ENCODE results near the gene UBR3.

DNA sequence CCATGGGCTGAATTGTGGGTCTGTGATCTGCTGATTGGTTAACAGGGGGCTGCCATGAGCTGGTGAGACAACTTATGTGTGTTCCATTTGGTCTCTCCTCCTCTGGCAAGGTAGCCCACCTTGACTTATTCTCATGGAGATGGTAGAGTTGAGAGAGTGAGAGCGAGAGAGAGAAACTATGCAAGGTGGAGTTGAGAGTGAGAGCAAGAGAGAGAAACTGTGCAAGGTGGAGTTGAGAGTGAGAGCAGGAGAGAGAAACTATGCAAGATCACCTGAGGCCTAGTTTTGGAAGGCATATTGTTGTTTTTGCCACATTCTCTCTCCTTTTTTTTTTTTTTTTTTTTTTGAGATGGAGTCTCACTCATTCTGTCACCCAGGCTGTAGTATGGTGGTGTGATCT, 155.7 kb downstream of the UBR3 start:
- TF ChIP-seq, protein P1, sequence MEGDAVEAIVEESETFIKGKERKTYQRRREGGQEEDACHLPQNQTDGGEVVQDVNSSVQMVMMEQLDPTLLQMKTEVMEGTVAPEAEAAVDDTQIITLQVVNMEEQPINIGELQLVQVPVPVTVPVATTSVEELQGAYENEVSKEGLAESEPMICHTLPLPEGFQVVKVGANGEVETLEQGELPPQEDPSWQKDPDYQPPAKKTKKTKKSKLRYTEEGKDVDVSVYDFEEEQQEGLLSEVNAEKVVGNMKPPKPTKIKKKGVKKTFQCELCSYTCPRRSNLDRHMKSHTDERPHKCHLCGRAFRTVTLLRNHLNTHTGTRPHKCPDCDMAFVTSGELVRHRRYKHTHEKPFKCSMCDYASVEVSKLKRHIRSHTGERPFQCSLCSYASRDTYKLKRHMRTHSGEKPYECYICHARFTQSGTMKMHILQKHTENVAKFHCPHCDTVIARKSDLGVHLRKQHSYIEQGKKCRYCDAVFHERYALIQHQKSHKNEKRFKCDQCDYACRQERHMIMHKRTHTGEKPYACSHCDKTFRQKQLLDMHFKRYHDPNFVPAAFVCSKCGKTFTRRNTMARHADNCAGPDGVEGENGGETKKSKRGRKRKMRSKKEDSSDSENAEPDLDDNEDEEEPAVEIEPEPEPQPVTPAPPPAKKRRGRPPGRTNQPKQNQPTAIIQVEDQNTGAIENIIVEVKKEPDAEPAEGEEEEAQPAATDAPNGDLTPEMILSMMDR (IDR thresholded peaks at IDR 0.05): no peak
- TF ChIP-seq EP300 (IDR thresholded peaks at IDR 0.05): no peak
- no peak for TF ChIP-seq POLR2A (IDR thresholded peaks at IDR 0.05)
- no peak for TF ChIP-seq POLR2AphosphoS5 (IDR thresholded peaks at IDR 0.05)
